B cell (primary cell): ENCODE measurements around the gene AP5B1.

Experiments used
- EZH2 ChIP-seq: IDR thresholded peaks from 2 replicates; pipeline ENCODE4 v1.6.1; 2012; ENCODE audit warnings: borderline replicate concordance, low read depth, mild to moderate bottlenecking, moderate library complexity, low read length; ENCODE audit not compliant: insufficient read depth, poor library complexity, severe bottlenecking
- TF ChIP-seq, protein P1 (sequence below): fragments of 200-600 bp; IDR thresholded peaks from one replicate; pipeline ENCODE4 v1.8.0; 2022; ENCODE audit warnings: antibody characterized with exemption, mild to moderate bottlenecking

DNA sequence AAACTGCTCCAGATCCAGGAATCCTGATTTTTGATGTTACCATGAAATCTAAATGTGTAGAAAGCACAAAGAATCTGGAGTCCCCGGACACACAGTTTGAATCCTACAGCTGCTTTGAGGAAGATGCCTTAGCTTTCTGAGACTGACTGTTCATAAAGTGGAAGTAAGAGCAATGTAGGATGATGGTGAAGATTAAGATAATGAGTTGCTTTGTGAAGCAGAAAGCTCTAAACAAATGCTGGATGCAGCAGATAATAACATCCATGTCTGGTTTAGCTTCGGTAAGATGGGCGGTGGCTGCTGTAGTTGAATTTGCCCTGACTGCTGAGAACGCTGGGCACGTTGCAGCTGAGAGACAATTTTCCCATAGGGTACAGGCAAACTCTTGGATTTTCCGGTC is 26.2 kb upstream of the AP5B1 start:
- TF ChIP-seq, protein P1, sequence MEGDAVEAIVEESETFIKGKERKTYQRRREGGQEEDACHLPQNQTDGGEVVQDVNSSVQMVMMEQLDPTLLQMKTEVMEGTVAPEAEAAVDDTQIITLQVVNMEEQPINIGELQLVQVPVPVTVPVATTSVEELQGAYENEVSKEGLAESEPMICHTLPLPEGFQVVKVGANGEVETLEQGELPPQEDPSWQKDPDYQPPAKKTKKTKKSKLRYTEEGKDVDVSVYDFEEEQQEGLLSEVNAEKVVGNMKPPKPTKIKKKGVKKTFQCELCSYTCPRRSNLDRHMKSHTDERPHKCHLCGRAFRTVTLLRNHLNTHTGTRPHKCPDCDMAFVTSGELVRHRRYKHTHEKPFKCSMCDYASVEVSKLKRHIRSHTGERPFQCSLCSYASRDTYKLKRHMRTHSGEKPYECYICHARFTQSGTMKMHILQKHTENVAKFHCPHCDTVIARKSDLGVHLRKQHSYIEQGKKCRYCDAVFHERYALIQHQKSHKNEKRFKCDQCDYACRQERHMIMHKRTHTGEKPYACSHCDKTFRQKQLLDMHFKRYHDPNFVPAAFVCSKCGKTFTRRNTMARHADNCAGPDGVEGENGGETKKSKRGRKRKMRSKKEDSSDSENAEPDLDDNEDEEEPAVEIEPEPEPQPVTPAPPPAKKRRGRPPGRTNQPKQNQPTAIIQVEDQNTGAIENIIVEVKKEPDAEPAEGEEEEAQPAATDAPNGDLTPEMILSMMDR = no peak
- no peak for TF ChIP-seq EZH2
